ENCODE measurements around the gene LALBA.
"Not testable (repeated sequence)": the region's sequence is repeated elsewhere in the genome, so short reads cannot be mapped to it uniquely, and the experiment has no call there.

LALBA gene

GRCh38 chr12:48527891-48528670, 41.8 kb downstream of the LALBA start:
- no peak for DNase-seq (ENCODE audit: low read depth)

GRCh38 chr12:48525332-48525731, 44.5 kb downstream of the LALBA start, which contains the start of gene OR8S1:
Gene OR8S1, plus strand, starts transcription at chr12:48525632. Its CDS starts 0 bp downstream, at chr12:48525632.
- DNase-seq (ENCODE audit: low read depth): no peak

- not testable (repeated sequence) for DNase-seq (ENCODE audit: low read depth)
These were observed 49.5 kb downstream of the LALBA start for GRCh38 chr12:48520381-48520780.

Measured in activated T-cell treated with anti-CD3 and anti-CD28 coated beads for 24 hours (primary cell).